Natural killer cell (primary cell): ENCODE results near the gene ASB1. TPM values are rescaled to one million over a fixed set of nuclear protein-coding genes. Genes with fewer than 3 reads are reported as not detected.

Source experiments
- ATAC-seq, 3 donors: fragments of 150-1000 bp in 2 of 3; fragments of 200-7000 bp in 1 of 3; cut with Tn5 transposase; 1 replicate in 1 of 3; 2 replicates in 2 of 3; pipeline ENCODE4 v1.10.0; 2021; ENCODE audit warnings: mild to moderate bottlenecking in 2 of 3, moderate library complexity in 2 of 3
- DNase-seq, 2 donors: peaks; one replicate each; pipeline versions ENCODE4 v3.0.0 to v3.0.0-alpha.2; 2013 to 2021; ENCODE audit warnings: mixed read lengths in 1 of 2
- H3K27ac ChIP-seq: one replicate; pipeline ENCODE4 v1.5.1; 2013; ENCODE audit warnings: mild to moderate bottlenecking, low read length
- H3K27me3 ChIP-seq: one replicate; pipeline ENCODE4 v1.6.1; 2013; ENCODE audit warnings: low read length; ENCODE audit not compliant: control insufficient read depth, insufficient read depth
- H3K36me3 ChIP-seq: one replicate; pipeline ENCODE4 v1.6.1; 2013; ENCODE audit warnings: low read length; ENCODE audit not compliant: control insufficient read depth, insufficient read depth
- H3K4me1 ChIP-seq: one replicate; pipeline ENCODE4 v1.6.1; 2013; ENCODE audit warnings: low read length; ENCODE audit not compliant: control insufficient read depth, insufficient read depth
- H3K4me3 ChIP-seq: one replicate; pipeline ENCODE4 v1.5.1; 2013; ENCODE audit warnings: low read length
- H3K9me3 ChIP-seq: one replicate; pipeline ENCODE4 v1.6.1; 2013; ENCODE audit warnings: low read length; ENCODE audit not compliant: control insufficient read depth, insufficient read depth
- H3K27ac Mint-ChIP-seq, 2 donors: one replicate each; pipeline ENCODE4 v1.8.0; 2022; ENCODE audit warnings: mild to moderate bottlenecking in 2 of 2, mixed read lengths in 2 of 2, moderate library complexity in 1 of 2
- H3K27me3 Mint-ChIP-seq, 2 donors: one replicate each; pipeline ENCODE4 v1.8.0; 2022; ENCODE audit warnings: low read depth in 2 of 2, mixed read lengths in 2 of 2
- H3K36me3 Mint-ChIP-seq: one replicate; pipeline ENCODE4 v1.8.0; 2022; ENCODE audit warnings: mixed read lengths
- H3K4me1 Mint-ChIP-seq, 2 donors: one replicate each; pipeline ENCODE4 v1.8.0; 2022; ENCODE audit warnings: mixed read lengths in 2 of 2
- H3K4me3 Mint-ChIP-seq: one replicate; pipeline ENCODE4 v1.8.0; 2022; ENCODE audit warnings: mild to moderate bottlenecking, moderate library complexity, mixed read lengths
- H3K9me3 Mint-ChIP-seq, 2 donors: one replicate each; pipeline ENCODE4 v1.8.0; 2022; ENCODE audit warnings: mixed read lengths in 2 of 2
- WGBS: methylation state at CpG from one replicate; pipeline ENCODE4 v1.1.7; 2013; ENCODE audit warnings: missing lambda C conversion rate; ENCODE audit not compliant: insufficient coverage; 5-methylcytosine and 5-hydroxymethylcytosine counted together
- intact Hi-C: fragments of 100-400 bp; cut with micrococcal nuclease; formaldehyde crosslinking; loops from one replicate; pipeline ENCODE4 v1.14.2; 2022
- total RNA-seq, 4 donors: library from RNA; stranded (reverse); fragments of 120-200 nt in 1 of 4; gene quantifications; one replicate each; pipeline versions ENCODE4 v1.2.3 to v1.2.4, GENCODE V29; 2013 to 2022
- TF ChIP-seq, protein P1 (sequence below): fragments of 200-600 bp; IDR thresholded peaks from one replicate; pipeline ENCODE4 v1.8.0; 2022; ENCODE audit warnings: antibody characterized with exemption

ASB1 gene
- total RNA-seq, 3 donors from 2014 or later (not counting 1 experiment from before 2014, with no cell fraction given), result 38.3 to 47.5 (median 38.9) TPM

DNA sequence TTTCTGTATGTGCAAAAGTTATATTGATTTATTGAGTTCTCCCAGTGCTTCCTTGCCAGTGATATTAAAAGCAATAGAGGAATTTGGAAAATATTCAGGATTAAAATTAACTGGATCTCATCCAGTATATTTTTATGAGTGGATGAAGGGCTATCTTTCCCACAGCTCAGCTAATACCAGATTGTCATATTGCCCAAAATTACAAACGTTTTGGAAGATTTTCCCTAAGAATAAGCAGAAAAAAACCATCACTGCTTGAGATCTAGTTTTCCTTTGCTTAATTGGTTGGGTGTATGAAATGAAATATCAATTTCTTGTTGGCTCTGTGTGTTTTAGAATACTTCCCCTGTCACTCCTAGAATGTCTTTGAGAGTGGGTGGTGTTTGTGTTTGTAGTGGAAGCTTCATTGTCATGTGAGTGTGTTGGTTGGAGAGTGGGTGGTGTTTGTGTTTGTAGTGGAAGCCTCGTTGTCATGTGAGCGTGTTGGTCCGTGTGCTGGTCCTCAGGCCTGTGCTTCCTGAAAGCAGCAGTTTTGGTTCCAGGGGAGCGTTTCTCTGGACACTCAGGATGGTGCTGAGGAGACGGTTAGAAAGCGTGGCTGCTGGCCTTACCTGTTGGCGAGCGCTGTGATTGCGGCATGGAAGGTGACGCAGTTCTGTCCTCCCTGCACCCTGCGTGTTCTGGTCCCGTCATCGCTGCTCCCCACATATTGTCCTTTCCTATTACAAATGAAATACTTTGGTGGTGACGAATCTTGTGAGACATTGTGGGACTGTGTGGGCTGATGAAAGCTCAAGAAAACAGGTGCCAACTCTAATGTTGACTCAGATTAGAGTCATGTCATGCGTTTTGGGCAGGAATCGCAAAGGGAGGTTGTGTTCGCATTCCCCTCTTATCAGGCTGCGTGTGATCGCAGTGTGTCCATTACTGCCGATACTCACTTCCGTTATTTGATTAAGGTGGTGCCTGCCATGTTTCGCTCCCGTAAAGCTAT lies 12.4 kb downstream of the ASB1 start:
- Mint-ChIP-seq H3K36me3 (peaks cover 17% of the 10 kb centered on the region), H3K4me3 (no peak overlapping the region), H3K9me3 (no peaks in the 10 kb centered on the region), H3K27ac (peak overlapping the region; percentile 39 to 62), H3K27me3 (no peaks in the 10 kb centered on the region), H3K4me1 (peaks cover 58 to 71% of the 10 kb centered on the region in 2 donors)
- H3K27ac ChIP-seq, result no peak overlapping the region
- ATAC-seq (no peak), DNase-seq (peak in 1 of 2 donors; percentile 25)
- H3K9me3 ChIP-seq, result no peaks in the 10 kb centered on the region
- peaks cover 63% of the 10 kb centered on the region for H3K36me3 ChIP-seq
- H3K4me3 ChIP-seq, result no peak overlapping the region
- no peaks in the 10 kb centered on the region for H3K4me1 ChIP-seq
- WGBS, result 88% methylated on average over 23 of the region's 24 CpGs
- intact Hi-C loops, result no loop called here
- H3K27me3 ChIP-seq, result no peaks in the 10 kb centered on the region
- TF ChIP-seq, protein P1, sequence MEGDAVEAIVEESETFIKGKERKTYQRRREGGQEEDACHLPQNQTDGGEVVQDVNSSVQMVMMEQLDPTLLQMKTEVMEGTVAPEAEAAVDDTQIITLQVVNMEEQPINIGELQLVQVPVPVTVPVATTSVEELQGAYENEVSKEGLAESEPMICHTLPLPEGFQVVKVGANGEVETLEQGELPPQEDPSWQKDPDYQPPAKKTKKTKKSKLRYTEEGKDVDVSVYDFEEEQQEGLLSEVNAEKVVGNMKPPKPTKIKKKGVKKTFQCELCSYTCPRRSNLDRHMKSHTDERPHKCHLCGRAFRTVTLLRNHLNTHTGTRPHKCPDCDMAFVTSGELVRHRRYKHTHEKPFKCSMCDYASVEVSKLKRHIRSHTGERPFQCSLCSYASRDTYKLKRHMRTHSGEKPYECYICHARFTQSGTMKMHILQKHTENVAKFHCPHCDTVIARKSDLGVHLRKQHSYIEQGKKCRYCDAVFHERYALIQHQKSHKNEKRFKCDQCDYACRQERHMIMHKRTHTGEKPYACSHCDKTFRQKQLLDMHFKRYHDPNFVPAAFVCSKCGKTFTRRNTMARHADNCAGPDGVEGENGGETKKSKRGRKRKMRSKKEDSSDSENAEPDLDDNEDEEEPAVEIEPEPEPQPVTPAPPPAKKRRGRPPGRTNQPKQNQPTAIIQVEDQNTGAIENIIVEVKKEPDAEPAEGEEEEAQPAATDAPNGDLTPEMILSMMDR, result no peak

DNA sequence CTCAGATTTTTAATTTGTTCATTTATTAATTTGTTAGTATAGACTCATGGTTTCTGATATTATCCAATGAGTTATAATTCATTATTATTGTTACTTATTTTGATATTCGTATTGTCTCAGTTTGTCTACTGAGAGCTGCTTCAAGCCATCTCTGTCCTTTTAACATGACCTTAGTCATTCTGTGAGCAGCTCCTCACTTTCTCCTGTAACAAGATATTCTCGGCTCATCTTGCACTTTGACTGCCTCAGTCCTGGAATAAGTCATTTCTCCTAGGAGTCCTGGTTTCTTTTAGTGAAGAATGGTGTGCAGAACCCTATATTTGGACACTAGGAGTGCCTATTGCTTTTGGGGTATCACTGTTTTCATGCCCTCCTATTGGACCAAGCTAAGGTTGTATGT lies 13.2 kb downstream of the ASB1 start:
- Mint-ChIP-seq H3K9me3 (no peaks in the 10 kb centered on the region), H3K27me3 (no peaks in the 10 kb centered on the region), H3K4me3 (no peak overlapping the region), H3K27ac (peak overlapping the region; percentile 62 to 89), H3K36me3 (peaks cover 13% of the 10 kb centered on the region), H3K4me1 (peaks cover 59 to 73% of the 10 kb centered on the region in 2 donors)
- 100% methylated on average over 1 of the region's 2 CpGs for WGBS
- peaks cover 61% of the 10 kb centered on the region for H3K36me3 ChIP-seq
- intact Hi-C loops, result no loop called here
- ATAC-seq (no peak), DNase-seq (no peak)
- H3K4me3 ChIP-seq, result no peak overlapping the region
- H3K9me3 ChIP-seq, result no peaks in the 10 kb centered on the region
- TF ChIP-seq, protein P1, result no peak
- no peaks in the 10 kb centered on the region for H3K4me1 ChIP-seq
- no peaks in the 10 kb centered on the region for H3K27me3 ChIP-seq
- H3K27ac ChIP-seq, result no peak overlapping the region

DNA sequence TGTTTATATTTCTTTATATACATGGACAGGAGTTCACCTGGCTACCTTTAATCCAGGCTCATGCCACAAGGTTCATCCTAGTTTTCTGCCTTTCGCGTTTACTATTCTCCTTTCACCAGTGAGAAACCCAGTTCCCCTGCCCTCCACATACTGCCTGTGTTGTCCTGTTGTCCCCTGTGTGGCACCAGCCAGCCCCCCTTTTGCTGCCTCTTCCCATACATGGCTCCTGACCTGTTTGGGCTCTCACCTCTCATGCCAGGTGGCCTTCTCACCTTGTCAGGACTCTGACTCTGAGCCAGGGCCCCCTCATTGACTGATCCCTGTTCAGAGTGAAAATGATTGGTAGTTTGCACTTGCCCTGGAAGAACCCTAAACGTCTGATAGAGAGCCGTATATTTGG lies 13.6 kb downstream of the ASB1 start:
- Histone ChIP-seq H3K27ac (no peak overlapping the region), H3K36me3 (peaks cover 61% of the 10 kb centered on the region), H3K27me3 (no peaks in the 10 kb centered on the region), H3K9me3 (no peaks in the 10 kb centered on the region), H3K4me3 (no peak overlapping the region), H3K4me1 (no peaks in the 10 kb centered on the region)
- no peak for DNase-seq
- no peaks in the 10 kb centered on the region for H3K9me3 Mint-ChIP-seq
- H3K36me3 Mint-ChIP-seq, result peaks cover 17% of the 10 kb centered on the region
- H3K4me3 Mint-ChIP-seq, result no peak overlapping the region
- peak overlapping the region; percentile 62 to 89 for H3K27ac Mint-ChIP-seq
- 92% methylated on average over 4 of the region's 4 CpGs for WGBS
- intact Hi-C loops, result no loop called here
- no peak for ATAC-seq
- TF ChIP-seq, protein P1, result no peak
- peaks cover 59 to 73% of the 10 kb centered on the region in 2 donors for H3K4me1 Mint-ChIP-seq
- no peaks in the 10 kb centered on the region for H3K27me3 Mint-ChIP-seq
